K562 (cell line): Measurements from ENCODE around the gene SLC35A4. TPM values are rescaled to one million over a fixed set of nuclear protein-coding genes. Genes with fewer than 3 reads are reported as not detected.
A peak's percentile ranks its signal among the peaks of the same experiment; 100 is the strongest.

ENCODE experiments used
- ATAC-seq: fragments of 200-7000 bp; cut with Tn5 transposase; 3 replicates; pipeline ENCODE4 v1.9.1; 2020; ENCODE audit warnings: moderate library complexity
- BruUV-seq: library from RNA; stranded (reverse); fragments of 400-500 nt; replicated peaks from 2 replicates; lab custom pipeline; 2021; lab: Mats Ljungman, UMichigan
- CTCF ChIA-PET: fragments of 300-600 bp; formaldehyde crosslinking; extraction: SDS; loops from one replicate; lab custom pipeline; 2021; ENCODE audit warnings: low intra/inter-chr PET ratio; lab: Yijun Ruan, JAX
- POLR2A ChIA-PET: fragments of 300-600, 350-650 bp; sonication (Branson Sonifier 250); formaldehyde crosslinking; extraction: SDS; loops from one replicate; lab custom pipeline; 2021; ENCODE audit warnings: antibody characterized with exemption, inconsistent platforms; lab: Yijun Ruan, JAX
- DNase-seq, 4 experiments: peaks; one replicate each; pipeline versions ENCODE4 v3.0.0 to v3.0.0-alpha.2; 2011 to 2018; ENCODE audit warnings: low spot score in 3 of 4, mixed read lengths in 3 of 4; ENCODE audit errors: extremely low read depth in 1 of 4
- FAIRE-seq: peaks from 2 replicates; lab custom pipeline; 2011; peaks lifted over from hg19 to GRCh38; lab: Jason Lieb, UNC
- H2AFZ ChIP-seq: 2 replicates; pipeline ENCODE4 v1.6.0; 2011; ENCODE audit warnings: low read depth, low read length, control low read depth, inconsistent platforms
- H3K27ac ChIP-seq: fragments of 200-600 bp; 3 replicates; pipeline ENCODE4 v1.8.0; 2011; ENCODE audit warnings: low read depth, mild to moderate bottlenecking, control low read depth, inconsistent platforms, low read length, moderate library complexity, mixed read lengths; ENCODE audit errors: extremely low read depth
- H3K27me3 ChIP-seq, 2 experiments: fragments of 300-600 bp in 1 of 2; 2 replicates in 1 of 2; 3 replicates in 1 of 2; pipeline versions ENCODE4 v1.6.0 to v1.8.0; 2011; ENCODE audit warnings: inconsistent platforms in 2 of 2, low read length in 2 of 2, mild to moderate bottlenecking in 1 of 2, mixed read lengths in 1 of 2, moderate library complexity in 1 of 2; ENCODE audit not compliant: control insufficient read depth in 2 of 2, insufficient read depth in 2 of 2
- H3K36me3 ChIP-seq: fragments of 300-600 bp; 3 replicates; pipeline ENCODE4 v1.8.0; 2011; ENCODE audit warnings: mild to moderate bottlenecking, low read length, inconsistent platforms; ENCODE audit not compliant: control insufficient read depth, insufficient read depth
- H3K4me1 ChIP-seq, 2 experiments: fragments of 200-600 bp in 1 of 2; replicated peaks in 1 of 2; 2 replicates in 1 of 2; 3 replicates in 1 of 2; pipeline versions ENCODE4 v1.5.1 to v1.8.0; 2011; ENCODE audit warnings: inconsistent platforms in 2 of 2, low read length in 2 of 2, mild to moderate bottlenecking in 1 of 2, mixed read lengths in 1 of 2, moderate library complexity in 1 of 2; ENCODE audit not compliant: control insufficient read depth in 2 of 2, insufficient read depth in 2 of 2
- H3K4me2 ChIP-seq: 2 replicates; pipeline ENCODE4 v1.6.1; 2011; ENCODE audit warnings: low read length, control low read depth, inconsistent platforms, mixed read lengths; ENCODE audit not compliant: insufficient read depth
- H3K4me3 ChIP-seq: fragments of 200-600 bp; sonication (generic), shearing (Covaris generic); 2 replicates; pipeline ENCODE4 v1.5.1; 2016; ENCODE audit warnings: control low read depth, inconsistent platforms
- H3K79me2 ChIP-seq: fragments of 200-600 bp; 3 replicates; pipeline ENCODE4 v1.8.0; 2011; ENCODE audit warnings: low read length, inconsistent platforms; ENCODE audit not compliant: control insufficient read depth, insufficient read depth
- H3K9ac ChIP-seq, 2 experiments: 2 replicates each; pipeline versions ENCODE4 v1.6.0 to v1.6.1; 2011; ENCODE audit warnings: low read depth in 2 of 2, low read length in 2 of 2, control low read depth in 1 of 2, inconsistent platforms in 1 of 2, mild to moderate bottlenecking in 1 of 2, mixed read lengths in 1 of 2; ENCODE audit not compliant: insufficient read depth in 1 of 2
- H3K9me1 ChIP-seq: one replicate; pipeline ENCODE4 v1.6.0; 2011; ENCODE audit warnings: inconsistent platforms, mild to moderate bottlenecking, low read length, moderate library complexity; ENCODE audit not compliant: control insufficient read depth, insufficient read depth
- H3K9me3 ChIP-seq: replicated peaks from 2 replicates; pipeline ENCODE4 v1.5.1; 2011; ENCODE audit warnings: low read depth, low read length, inconsistent platforms; ENCODE audit not compliant: control insufficient read depth, insufficient read depth
- H4K20me1 ChIP-seq: replicated peaks from 2 replicates; pipeline ENCODE4 v1.6.1; 2011; ENCODE audit warnings: low read length, inconsistent platforms, mixed read lengths; ENCODE audit not compliant: control insufficient read depth, insufficient read depth
- RBFOX2 ChIP-seq: fragments of 200-400 bp; formaldehyde crosslinking; IDR thresholded peaks from 2 replicates; pipeline ENCODE4 v1.6.1; 2017; ENCODE audit warnings: low read depth, mild to moderate bottlenecking, low read length, moderate library complexity
- ZNF589 ChIP-seq: fragments of 200-800 bp; sonication (Bioruptor generic); IDR thresholded peaks from 2 replicates; pipeline ENCODE4 v1.6.1; 2016; ENCODE audit warnings: low read depth, missing genetic modification characterization, missing compliant biosample characterization
- WGBS: fragments of 100-300 bp; shearing (Covaris generic); methylation state at CpG from one replicate; pipeline ENCODE4 v1.1.6; 2016; ENCODE audit warnings: low coverage, mixed read lengths; ENCODE audit not compliant: insufficient coverage; ENCODE audit errors: missing lambda C conversion rate; 5-methylcytosine and 5-hydroxymethylcytosine counted together
- in situ Hi-C: fragments of 300-500 bp; cut with MboI; formaldehyde crosslinking; loops from 4 replicates; pipeline ENCODE4 v1.15.0; 2018; ENCODE audit warnings: inconsistent platforms, mixed read lengths
- intact Hi-C: fragments of 100-400 bp; cut with micrococcal nuclease; formaldehyde crosslinking; loops from 2 replicates; pipeline ENCODE4 v1.14.2; 2022
- polyA plus RNA-seq, 8 experiments: library from polyadenylated mRNA; depleted of rRNA in 4 of 8; stranded (reverse) in 5 of 8; unstranded in 3 of 8; fragments of >200 nt; fragmentation: Nextera tagmentation in 2 of 8; fragmentation: Illumina TruSeq in 1 of 8; extraction: Ambion mirVana in 2 of 8; extraction: Trizol in 1 of 8; gene quantifications; 2 replicates each; pipeline versions ENCODE4 v1.2.1 to v1.2.3, GENCODE V29; 2011 to 2014; ENCODE audit warnings: inconsistent platforms in 1 of 8, missing spikeins in 1 of 8
- total RNA-seq, 7 experiments: library from RNA; depleted of rRNA in 6 of 7; stranded (reverse); fragments of >200 nt in 6 of 7; fragmentation: Illumina TruSeq in 2 of 7; extraction: Trizol in 2 of 7; gene quantifications; 2 replicates each; pipeline versions ENCODE4 v1.2.1 to v1.2.3, GENCODE V29; 2011 to 2021; ENCODE audit warnings: low replicate concordance in 1 of 7

The SLC35A4 gene
- total and polyA plus RNA-seq, 9 of the 15 experiments (the other 6 are each of a cell fraction or from before 2014, with no cell fraction given), result 21.8 to 171 (median 42.5) TPM

DNA sequence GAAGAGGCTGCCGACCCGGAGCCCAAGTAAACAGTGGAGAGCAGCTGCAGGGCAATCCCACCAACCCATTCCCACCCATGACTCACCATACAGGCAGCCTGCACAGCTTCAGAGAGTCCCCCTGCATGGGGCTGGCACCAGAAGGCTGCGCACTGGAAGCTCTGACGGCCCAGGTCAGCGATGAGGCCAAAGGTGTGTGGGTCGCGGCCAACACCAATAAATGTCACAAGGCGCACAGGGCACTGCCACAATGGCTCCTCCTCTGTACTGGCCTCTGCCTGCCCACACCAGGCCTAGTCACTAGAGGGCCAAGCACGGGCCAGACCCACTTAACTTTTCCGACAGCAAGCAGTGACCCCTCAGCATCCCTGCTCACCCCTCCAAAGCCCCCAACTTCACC lies 4.4 kb upstream of the SLC35A4 start:
- Histone ChIP-seq H3K27me3 (no peaks in the 10 kb centered on the region), H2AFZ (no peak overlapping the region), H3K4me3 (no peak overlapping the region), H3K79me2 (peaks cover 38% of the 10 kb centered on the region), H3K4me1 (peaks cover 17 to 29% of the 10 kb centered on the region in 2 experiments), H3K9me3 (no peaks in the 10 kb centered on the region), H3K36me3 (peaks cover 16% of the 10 kb centered on the region; the same call in 2 of the 3 replicates), H4K20me1 (no peaks in the 10 kb centered on the region), H3K9ac (0 out of 4 replicates have a peak overlapping the region, but pooled peaks of 1 of the 2 experiments have one; percentile 21), H3K9me1 (no peaks in the 10 kb centered on the region), H3K27ac (no peak overlapping the region), H3K4me2 (no peak overlapping the region)
- DNase-seq, result no peak
- FAIRE-seq, result no peak
- ChIA-PET POLR2A (interaction anchor here (0.5 to 6.8 kb wide), 4 partner anchors 12 to 347 kb away, joined by 3 to 46 read pairs (median 4); partner anchors contain the start of genes EIF4EBP3, IK and NDUFA2), CTCF (no interaction called here)
- 93% methylated on average over 8 of the region's 10 CpGs for WGBS
- TF ChIP-seq ZNF589 (no peak), RBFOX2 (0 out of 2 replicates have a peak, but pooled peaks have one; percentile 35)
- no TSS peak for BruUV-seq
- no peak for ATAC-seq
- in situ Hi-C loops (loop anchor here (5.0 kb wide), 1 partner anchor 157 kb away; no protein-coding TSS in a partner anchor), intact Hi-C loops (no loop called here)

DNA sequence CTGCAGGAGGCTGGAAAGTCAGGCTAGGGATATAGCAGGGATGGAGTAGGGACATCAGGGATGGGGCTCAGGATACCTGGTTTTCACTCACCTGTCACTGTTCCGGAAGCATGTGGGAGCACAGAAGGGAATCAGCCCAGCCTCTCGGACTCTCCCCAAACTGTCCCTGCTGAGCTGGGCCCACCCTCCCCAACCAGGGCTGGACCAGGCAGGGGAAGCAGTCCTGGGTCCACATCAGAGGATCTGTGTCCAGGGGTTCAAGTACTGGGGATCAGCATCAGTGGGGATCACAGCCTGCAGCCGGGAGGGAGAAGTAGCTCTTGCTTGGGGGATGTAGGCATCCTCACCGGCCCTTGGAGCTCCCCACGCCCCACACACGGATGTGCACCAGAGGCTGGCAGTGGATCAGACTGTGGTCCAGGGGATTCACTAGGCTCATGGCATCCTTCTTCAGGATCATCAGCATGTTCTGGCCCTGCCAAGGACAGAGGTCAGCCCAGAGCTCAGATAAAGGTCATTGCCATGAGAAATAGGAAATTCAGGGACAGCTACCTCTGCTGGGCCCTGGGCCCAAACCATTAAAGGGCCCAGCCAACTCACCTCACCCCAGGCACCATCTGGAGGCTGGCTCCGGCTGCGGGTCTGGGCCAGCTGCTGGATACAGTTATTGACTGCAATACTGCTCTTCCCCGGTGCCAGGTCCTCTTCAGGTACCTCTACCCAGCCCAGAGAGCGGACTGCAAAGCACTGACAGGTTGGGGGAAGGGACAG lies 2.7 kb upstream of the SLC35A4 start:
- BruUV-seq, result no TSS peak
- H3K9me3 ChIP-seq, result no peaks in the 10 kb centered on the region
- H3K9me1 ChIP-seq, result no peaks in the 10 kb centered on the region
- intact Hi-C loops (no loop called here), in situ Hi-C loops (loop anchor here (5.0 kb wide), 1 partner anchor 155 kb away; no protein-coding TSS in a partner anchor)
- ATAC-seq (no peak), DNase-seq (no peak), FAIRE-seq (no peak)
- no peak overlapping the region for H3K4me2 ChIP-seq
- ChIA-PET CTCF (no interaction called here), POLR2A (interaction anchor here (0.6 to 6.8 kb wide), 4 partner anchors 14 to 61 kb away, joined by 3 to 46 read pairs (median 4); partner anchors contain the start of gene EIF4EBP3)
- no peaks in the 10 kb centered on the region for H3K27me3 ChIP-seq
- peaks cover 24 to 40% of the 10 kb centered on the region in 2 experiments for H3K4me1 ChIP-seq
- H3K9ac ChIP-seq, result peak overlapping the region in 1 of 2 experiments; percentile 1; a peak in 2 of 4 replicates
- no peak overlapping the region for H2AFZ ChIP-seq
- no peak overlapping the region for H3K27ac ChIP-seq
- H4K20me1 ChIP-seq, result no peaks in the 10 kb centered on the region
- 90% methylated on average over 9 of the region's 10 CpGs for WGBS
- H3K79me2 ChIP-seq, result peaks cover 38% of the 10 kb centered on the region
- peaks cover 26% of the 10 kb centered on the region for H3K36me3 ChIP-seq
- no peak overlapping the region for H3K4me3 ChIP-seq
